ENCODE data around the gene MAD1L1. TPM values are rescaled to one million over a fixed set of nuclear protein-coding genes. Genes with fewer than 3 reads are reported as not detected.
"Not testable (repeated sequence)": the region's sequence is repeated elsewhere in the genome, so short reads cannot be mapped to it uniquely, and the experiment has no call there.

MAD1L1 gene
- total and polyA plus RNA-seq, 8 donors = 12.8 to 469 (median 27.3) TPM

GRCh38 chr7:1817061-1817712, 415.6 kb downstream of the MAD1L1 start:
- no peak for DNase-seq

GRCh38 chr7:1816451-1816850, 416.3 kb downstream of the MAD1L1 start:
- WGBS, 5 donors = 69 to 76% (median 75%) methylated on average over 3 to 7 of the region's 7 CpGs
- Histone ChIP-seq H3K36me3 (peaks cover 0 to 23% (median 15%) of the 10 kb centered on the region in 4 donors), H3K4me1 (peaks cover 0 to 21% (median 8%) of the 10 kb centered on the region in 4 donors)
- DNase-seq; H3K4me3 ChIP-seq; H3K9me3 ChIP-seq; H3K27me3 ChIP-seq; H3K27ac ChIP-seq; intact Hi-C loops (cut with DNase I; ENCODE audit: low total_unique reads): not testable (repeated sequence)

More at GRCh38 chr7:1817061-1817712, 415.6 kb downstream of the MAD1L1 start:
- Histone ChIP-seq H3K27ac (no peak overlapping the region), H3K4me1 (peaks cover 0 to 14% (median 7%) of the 10 kb centered on the region in 4 donors), H3K9me3 (no peaks in the 10 kb centered on the region), H3K4me3 (no peak overlapping the region), H3K27me3 (no peaks in the 10 kb centered on the region), H3K36me3 (peaks cover 0 to 23% (median 15%) of the 10 kb centered on the region in 4 donors)
- TF ChIP-seq CTCF (IDR thresholded peaks at IDR 0.05) = no peak
- TF ChIP-seq POLR2A (IDR thresholded peaks at IDR 0.05) = no peak
- TF ChIP-seq EP300 (IDR thresholded peaks at IDR 0.05) = no peak
- intact Hi-C loops (cut with DNase I; ENCODE audit: low total_unique reads) = no loop called here
- 95 to 96% (median 96%) methylated on average over 48 to 57 of the region's 57 CpGs for WGBS, 5 donors

- H3K27me3 ChIP-seq; DNase-seq; intact Hi-C loops (cut with DNase I; ENCODE audit: low total_unique reads); H3K27ac ChIP-seq; H3K9me3 ChIP-seq; H3K4me3 ChIP-seq: not testable (repeated sequence)
- peaks cover 0 to 23% (median 15%) of the 10 kb centered on the region in 4 donors for H3K36me3 ChIP-seq
- 85 to 92% (median 89%) methylated on average over 21 to 36 of the region's 36 CpGs for WGBS, 5 donors
- peaks cover 0 to 28% (median 11%) of the 10 kb centered on the region in 4 donors for H3K4me1 ChIP-seq
Observed at GRCh38 chr7:1815551-1816281, 417.0 kb downstream of the MAD1L1 start.

- no peak for TF ChIP-seq POLR2AphosphoS5 (IDR thresholded peaks at IDR 0.05)
- no peak for TF ChIP-seq POLR2A (IDR thresholded peaks at IDR 0.05)
- TF ChIP-seq CTCF (IDR thresholded peaks at IDR 0.05) = no peak
- no peak for TF ChIP-seq EP300 (IDR thresholded peaks at IDR 0.05)
- WGBS, 5 donors = 72 to 92% (median 81%) methylated on average over 5 to 17 of the region's 17 CpGs
- H3K4me3 ChIP-seq = no peak overlapping the region
- DNase-seq = no peak
- H3K27me3 ChIP-seq = no peaks in the 10 kb centered on the region
- H3K4me1 ChIP-seq = peaks cover 0 to 32% (median 12%) of the 10 kb centered on the region in 4 donors
- intact Hi-C loops (cut with DNase I; ENCODE audit: low total_unique reads) = no loop called here
- no peak overlapping the region for H3K27ac ChIP-seq
- no peaks in the 10 kb centered on the region for H3K9me3 ChIP-seq
- H3K36me3 ChIP-seq = peaks cover 0 to 23% (median 15%) of the 10 kb centered on the region in 4 donors
Observed at GRCh38 chr7:1815051-1815481, 417.7 kb downstream of the MAD1L1 start.

GRCh38 chr7:1814089-1814811, 418.5 kb downstream of the MAD1L1 start:
- 76 to 90% (median 89%) methylated on average over 9 to 22 of the region's 22 CpGs for WGBS, 5 donors
- no peaks in the 10 kb centered on the region for H3K9me3 ChIP-seq
- peaks cover 0 to 32% (median 12%) of the 10 kb centered on the region in 4 donors for H3K4me1 ChIP-seq
- intact Hi-C loops (cut with DNase I; ENCODE audit: low total_unique reads) = no loop called here
- H3K27me3 ChIP-seq = no peaks in the 10 kb centered on the region
- H3K36me3 ChIP-seq = peaks cover 0 to 23% (median 15%) of the 10 kb centered on the region in 4 donors
- TF ChIP-seq EP300 (IDR thresholded peaks at IDR 0.05) (no peak), POLR2A (IDR thresholded peaks at IDR 0.05) (no peak), CTCF (IDR thresholded peaks at IDR 0.05) (no peak), POLR2AphosphoS5 (IDR thresholded peaks at IDR 0.05) (no peak)
- H3K27ac ChIP-seq = no peak overlapping the region
- peak in 1 of 2 donors; percentile 23 for DNase-seq
- H3K4me3 ChIP-seq = no peak overlapping the region
